Endothelial cell of umbilical vein (primary cell): Measurements from ENCODE around the gene HHEX. TPM values are rescaled to one million over a fixed set of nuclear protein-coding genes. Genes with fewer than 3 reads are reported as not detected.

Experiments
- BruUV-seq: library from RNA; stranded (reverse); fragments of 400-500 nt; replicated peaks from 2 replicates; lab custom pipeline; 2021; lab: Mats Ljungman, UMichigan
- CTCF ChIA-PET: fragments of 300-600, 350-600 bp; sonication (Branson Sonifier 250); formaldehyde crosslinking; loops from one replicate; lab custom pipeline; 2021; ENCODE audit warnings: antibody characterized with exemption, inconsistent platforms; lab: Charles Lee
- POLR2A ChIA-PET: fragments of 300-600, 350-600 bp; sonication (Branson Sonifier 250); formaldehyde crosslinking; loops from one replicate; lab custom pipeline; 2021; ENCODE audit warnings: antibody characterized with exemption, inconsistent platforms; lab: Charles Lee
- DNase-seq: peaks from one replicate; pipeline ENCODE4 v3.0.0-alpha.2; 2011; ENCODE audit warnings: low read depth, low spot score
- FAIRE-seq: peaks from 2 replicates; lab custom pipeline; 2011; peaks lifted over from hg19 to GRCh38; lab: Jason Lieb, UNC
- H2AFZ ChIP-seq: 2 replicates; pipeline ENCODE4 v1.6.0; 2012; ENCODE audit warnings: low read depth, low read length, control low read depth, inconsistent platforms
- H3K27ac ChIP-seq: 2 replicates; pipeline ENCODE4 v1.5.1; 2011; ENCODE audit warnings: low read depth, mild to moderate bottlenecking, control low read depth, low read length, moderate library complexity; ENCODE audit not compliant: insufficient read depth
- H3K27me3 ChIP-seq, 2 experiments: 2 replicates each; pipeline versions ENCODE4 v1.6.0 to v1.6.1; 2011; ENCODE audit warnings: low read length in 2 of 2, mixed read lengths in 1 of 2; ENCODE audit not compliant: control insufficient read depth in 2 of 2, insufficient read depth in 2 of 2
- H3K36me3 ChIP-seq, 2 experiments: 2 replicates in 1 of 2; 3 replicates in 1 of 2; pipeline ENCODE4 v1.5.1; 2011; ENCODE audit warnings: low read length in 2 of 2, mild to moderate bottlenecking in 1 of 2, moderate library complexity in 1 of 2; ENCODE audit not compliant: control insufficient read depth in 2 of 2, insufficient read depth in 2 of 2; ENCODE audit errors: extremely low read depth in 1 of 2
- H3K4me1 ChIP-seq: 3 replicates; pipeline ENCODE4 v1.5.1; 2011; ENCODE audit warnings: mild to moderate bottlenecking, low read length; ENCODE audit not compliant: control insufficient read depth, insufficient read depth; ENCODE audit errors: extremely low read depth
- H3K4me2 ChIP-seq: 2 replicates; pipeline ENCODE4 v1.6.1; 2011; ENCODE audit warnings: low read length, control low read depth, mixed read lengths; ENCODE audit not compliant: insufficient read depth
- H3K4me3 ChIP-seq, 3 experiments: fragments of 200-600 bp in 1 of 3; sonication (generic), shearing (Covaris generic) in 1 of 3; replicated peaks in 1 of 3; 2 replicates each; pipeline ENCODE4 v1.5.1; 2011 to 2016; ENCODE audit warnings: control low read depth in 3 of 3, low read length in 3 of 3, mild to moderate bottlenecking in 2 of 3, inconsistent platforms in 1 of 3, low read depth in 1 of 3, moderate library complexity in 1 of 3; ENCODE audit not compliant: insufficient read depth in 1 of 3
- H3K79me2 ChIP-seq: 2 replicates; pipeline ENCODE4 v1.6.0; 2012; ENCODE audit warnings: low read length, inconsistent platforms; ENCODE audit not compliant: control insufficient read depth, insufficient read depth
- H3K9ac ChIP-seq: replicated peaks from 2 replicates; pipeline ENCODE3; 2011; ENCODE audit warnings: low read length, control low read depth; ENCODE audit not compliant: insufficient read depth; ENCODE audit errors: extremely low read depth
- H3K9me1 ChIP-seq: replicated peaks from 3 replicates; pipeline ENCODE4 v1.6.0; 2011; ENCODE audit warnings: mild to moderate bottlenecking, low read length; ENCODE audit not compliant: control insufficient read depth, insufficient read depth; ENCODE audit errors: extremely low read depth
- H3K9me3 ChIP-seq: replicated peaks from 2 replicates; pipeline ENCODE4 v1.5.1; 2012; ENCODE audit warnings: low read length, inconsistent platforms; ENCODE audit not compliant: control insufficient read depth, insufficient read depth
- H4K20me1 ChIP-seq: replicated peaks from 2 replicates; pipeline ENCODE3; 2011; ENCODE audit warnings: mild to moderate bottlenecking, low read length; ENCODE audit not compliant: control insufficient read depth, insufficient read depth; ENCODE audit errors: extremely low read depth
- FOS ChIP-seq: IDR thresholded peaks from 2 replicates; pipeline ENCODE4 v1.6.1; 2011; ENCODE audit warnings: mild to moderate bottlenecking, low read length, moderate library complexity, borderline replicate concordance; ENCODE audit not compliant: insufficient read depth
- JUN ChIP-seq: IDR thresholded peaks from 2 replicates; pipeline ENCODE4 v1.6.1; 2011; ENCODE audit warnings: borderline replicate concordance, low read depth; ENCODE audit not compliant: insufficient read length, insufficient read depth
- MYC ChIP-seq: IDR thresholded peaks from one replicate; pipeline ENCODE4 v1.6.1; 2011; ENCODE audit warnings: mild to moderate bottlenecking, low read depth, low read length
- POLR2A ChIP-seq: IDR thresholded peaks from 2 replicates; pipeline ENCODE4 v1.6.1; 2012; ENCODE audit warnings: low read depth, mild to moderate bottlenecking, control low read depth, low read length
- POLR2AphosphoS5 ChIP-seq: IDR thresholded peaks from 2 replicates; pipeline ENCODE4 v1.6.1; 2012; ENCODE audit warnings: low read depth, mild to moderate bottlenecking, control low read depth, low read length, moderate library complexity; ENCODE audit not compliant: insufficient read depth
- dilution Hi-C: fragments of 300-500 bp; cut with MboI; formaldehyde crosslinking; loops from one replicate; pipeline ENCODE4 v1.15.0; 2019; ENCODE audit warnings: low sequenced_read_pairs; ENCODE audit not compliant: extremely low pct_ligation_motif_present
- intact Hi-C: fragments of 100-400 bp; cut with micrococcal nuclease; formaldehyde crosslinking; loops from one replicate; pipeline ENCODE4 v1.10.0; 2022
- polyA plus RNA-seq, 4 experiments: library from polyadenylated mRNA; depleted of rRNA in 3 of 4; stranded (reverse) in 3 of 4; unstranded in 1 of 4; fragments of >200 nt; gene quantifications; 2 replicates each; pipeline versions ENCODE4 v1.2.1 to v1.2.3, GENCODE V29; 2011 to 2012; ENCODE audit warnings: missing spikeins in 1 of 4
- total RNA-seq: library from RNA; stranded (reverse); gene quantifications from 2 replicates; pipeline ENCODE4 v1.2.3, GENCODE V29; 2021
- TF ChIP-seq, protein P1 (sequence below): IDR thresholded peaks from 2 replicates; pipeline ENCODE4 v1.6.1; 2011; ENCODE audit not compliant: insufficient read depth, insufficient read length

The HHEX gene
- total and polyA plus RNA-seq, 2 donors (not counting 3 experiments of a cell fraction or from before 2014, with no cell fraction given) = 81.0 to 110 TPM

DNA sequence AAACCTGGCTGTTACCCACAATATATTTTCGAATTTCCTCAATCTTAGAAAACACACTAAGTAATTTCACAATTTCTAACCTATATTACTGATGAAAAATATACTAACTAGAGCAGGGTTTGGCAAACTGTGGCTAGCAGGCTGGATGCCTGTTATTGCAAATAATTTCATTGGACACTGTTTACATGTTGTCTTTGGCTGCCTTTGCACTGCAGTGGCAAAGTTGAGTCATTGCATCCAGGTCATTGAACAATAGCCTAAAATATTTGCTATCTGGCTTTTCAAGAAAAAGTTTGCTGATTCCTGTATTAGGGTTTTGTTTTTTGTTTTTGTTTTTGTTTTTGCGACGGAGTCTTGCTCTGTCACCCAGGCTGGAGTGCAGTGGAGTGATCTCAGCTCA lies 49.6 kb upstream of the HHEX start:
- FAIRE-seq (peak; percentile 92), DNase-seq (peak; percentile 92)
- H2AFZ ChIP-seq = no peak overlapping the region
- H3K79me2 ChIP-seq = peaks cover 11% of the 10 kb centered on the region
- dilution Hi-C loops = no loop called here
- ChIA-PET POLR2A (interaction anchor here (1.1 kb wide), 1 partner anchor 49 kb away, joined by 3 read pairs; the partner anchor contains the start of gene HHEX), CTCF (interaction anchor here (2.5 kb wide), 1 partner anchor 123 kb away, joined by 16 read pairs; no protein-coding TSS in a partner anchor)
- H3K4me1 ChIP-seq = peaks cover 18% of the 10 kb centered on the region
- BruUV-seq = no TSS peak
- H3K4me3 ChIP-seq = no peak overlapping the region
- H3K27ac ChIP-seq = peak overlapping the region; percentile 48
- no peaks in the 10 kb centered on the region for H3K9me1 ChIP-seq
- H3K9ac ChIP-seq = no peak overlapping the region
- H3K4me2 ChIP-seq = peak overlapping the region; percentile 28
- TF ChIP-seq FOS (peak; percentile 74), POLR2A (peak; percentile 26), MYC (no peak), JUN (peak; percentile 89), POLR2AphosphoS5 (peak; percentile 56)
- TF ChIP-seq, protein P1, sequence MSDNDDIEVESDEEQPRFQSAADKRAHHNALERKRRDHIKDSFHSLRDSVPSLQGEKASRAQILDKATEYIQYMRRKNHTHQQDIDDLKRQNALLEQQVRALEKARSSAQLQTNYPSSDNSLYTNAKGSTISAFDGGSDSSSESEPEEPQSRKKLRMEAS = no peak
- H3K27me3 ChIP-seq = no peaks in the 10 kb centered on the region
- H4K20me1 ChIP-seq = no peaks in the 10 kb centered on the region
- no peaks in the 10 kb centered on the region for H3K9me3 ChIP-seq
- intact Hi-C loops = loop anchor here (2.0 kb wide), 2 partner anchors 47 to 177 kb away; partner anchors contain the start of gene KIF11
- H3K36me3 ChIP-seq = peaks cover 0 to 1% of the 10 kb centered on the region in 2 experiments

DNA sequence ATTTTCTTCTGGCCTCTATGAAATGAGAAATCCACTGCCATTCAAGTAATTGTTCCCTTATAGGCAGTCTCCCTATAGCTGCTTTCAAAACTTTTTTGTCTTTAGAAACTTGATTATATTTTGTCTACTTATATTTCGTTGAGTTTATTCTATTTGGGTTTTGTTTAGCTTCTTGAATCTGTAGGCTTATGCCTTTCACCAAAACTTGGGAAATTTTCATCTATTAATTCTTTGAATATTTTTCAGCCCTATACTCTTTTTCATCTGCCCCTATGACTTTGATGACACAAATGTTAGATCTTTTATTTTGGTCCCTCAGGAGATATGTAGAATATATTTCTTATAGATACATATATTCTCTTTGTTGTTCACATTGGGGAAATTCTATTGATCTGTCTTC lies 48.3 kb upstream of the HHEX start:
- dilution Hi-C loops = no loop called here
- H3K27ac ChIP-seq = no peak overlapping the region
- intact Hi-C loops = loop anchor here (2.0 kb wide), 2 partner anchors 49 to 175 kb away; partner anchors contain the start of gene KIF11
- CTCF ChIA-PET = interaction anchor here (0.8 kb wide), 1 partner anchor 51 kb away, joined by 3 read pairs; no protein-coding TSS in a partner anchor
- H3K9me3 ChIP-seq = no peaks in the 10 kb centered on the region
- no peak overlapping the region for H2AFZ ChIP-seq
- peaks cover 0 to 6% of the 10 kb centered on the region in 2 experiments for H3K36me3 ChIP-seq
- H3K79me2 ChIP-seq = peaks cover 11% of the 10 kb centered on the region
- H3K9me1 ChIP-seq = no peaks in the 10 kb centered on the region
- DNase-seq (no peak), FAIRE-seq (no peak)
- POLR2A ChIA-PET = no interaction called here
- TF ChIP-seq JUN = no peak
- BruUV-seq = no TSS peak
- H3K9ac ChIP-seq = no peak overlapping the region
- no peaks in the 10 kb centered on the region for H3K27me3 ChIP-seq
- H4K20me1 ChIP-seq = no peaks in the 10 kb centered on the region
- H3K4me3 ChIP-seq = no peak overlapping the region
- no peak overlapping the region for H3K4me2 ChIP-seq
- H3K4me1 ChIP-seq = peaks cover 18% of the 10 kb centered on the region
